HCT116 (cell line): ENCODE results near the gene EPB41L5.

Experiments
- ATF3 ChIP-seq: IDR thresholded peaks from 2 replicates; pipeline ENCODE4 v1.6.1; 2012
- CEBPB ChIP-seq: IDR thresholded peaks from 2 replicates; pipeline ENCODE4 v1.6.1; 2012; ENCODE audit warnings: low read depth
- CTCF ChIP-seq, 3 experiments: fragments of 200-600 bp in 1 of 3; sonication (generic) in 1 of 3; IDR thresholded peaks in 2 of 3; conservative IDR thresholded peaks in 1 of 3; 2 replicates each; pipeline ENCODE4 v1.5.1; 2012 to 2017; ENCODE audit warnings: low read depth in 2 of 3, low read length in 2 of 3, antibody characterized with exemption in 1 of 3, borderline replicate concordance in 1 of 3, control low read depth in 1 of 3, mild to moderate bottlenecking in 1 of 3, mixed read lengths in 1 of 3, mixed run types in 1 of 3, moderate library complexity in 1 of 3; ENCODE audit not compliant: insufficient read depth in 1 of 3
- EGR1 ChIP-seq: IDR thresholded peaks from 2 replicates; pipeline ENCODE4 v1.6.1; 2012; ENCODE audit warnings: low read depth
- EZH2 ChIP-seq: fragments of 200-600 bp; sonication (generic); IDR thresholded peaks from 2 replicates; pipeline ENCODE4 v1.6.1; 2017; ENCODE audit warnings: antibody characterized with exemption, mixed run types
- EZH2phosphoT487 ChIP-seq: fragments of 200-600 bp; IDR thresholded peaks from 2 replicates; pipeline ENCODE4 v1.6.1; 2018; ENCODE audit warnings: antibody characterized with exemption, borderline replicate concordance
- FOSL1 ChIP-seq: IDR thresholded peaks from 2 replicates; pipeline ENCODE4 v1.6.1; 2012; ENCODE audit warnings: low read depth
- POLR2A ChIP-seq: IDR thresholded peaks from 2 replicates; pipeline ENCODE4 v1.7.0; 2011; ENCODE audit warnings: borderline replicate concordance; ENCODE audit not compliant: insufficient read depth, insufficient read length; ENCODE audit errors: extremely low read depth
- SIN3A ChIP-seq: IDR thresholded peaks from 2 replicates; pipeline ENCODE4 v1.6.1; 2012; ENCODE audit warnings: low read depth
- SRF ChIP-seq: IDR thresholded peaks from 2 replicates; pipeline ENCODE4 v1.6.1; 2012; ENCODE audit warnings: low read depth
- TCF7L2 ChIP-seq: IDR thresholded peaks from 2 replicates; pipeline ENCODE4 v1.7.0; 2011; ENCODE audit warnings: borderline replicate concordance, inconsistent platforms; ENCODE audit not compliant: insufficient read depth, insufficient read length; ENCODE audit errors: extremely low read depth
- TF ChIP-seq, protein P1 (sequence below): IDR thresholded peaks from 2 replicates; pipeline ENCODE4 v1.6.1; 2012
- TF ChIP-seq, protein P2 (sequence below): IDR thresholded peaks from 2 replicates; pipeline ENCODE4 v1.6.1; 2011; ENCODE audit warnings: mild to moderate bottlenecking, low read length, moderate library complexity; ENCODE audit not compliant: insufficient replicate concordance; ENCODE audit errors: extremely low read depth

- no peak for TF ChIP-seq CTCF (IDR thresholded peaks at IDR 0.05 in 2 of 3, conservative IDR thresholded peaks at IDR 0.05 in 1 of 3; ENCODE audit: borderline replicate concordance in 1 of 3, insufficient read depth in 1 of 3, low read depth in 2 of 3, low read length in 2 of 3)
- no peak for TF ChIP-seq POLR2A
- TF ChIP-seq EZH2 = no peak
- TF ChIP-seq FOSL1 = no peak
- TF ChIP-seq SRF = no peak
- TF ChIP-seq ATF3 = no peak
- TF ChIP-seq, protein P1, sequence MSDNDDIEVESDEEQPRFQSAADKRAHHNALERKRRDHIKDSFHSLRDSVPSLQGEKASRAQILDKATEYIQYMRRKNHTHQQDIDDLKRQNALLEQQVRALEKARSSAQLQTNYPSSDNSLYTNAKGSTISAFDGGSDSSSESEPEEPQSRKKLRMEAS = no peak
- no peak for TF ChIP-seq EZH2phosphoT487
- TF ChIP-seq SIN3A = no peak
- no peak for TF ChIP-seq TCF7L2
- no peak for TF ChIP-seq CEBPB
- TF ChIP-seq EGR1 = no peak
- TF ChIP-seq, protein P2, sequence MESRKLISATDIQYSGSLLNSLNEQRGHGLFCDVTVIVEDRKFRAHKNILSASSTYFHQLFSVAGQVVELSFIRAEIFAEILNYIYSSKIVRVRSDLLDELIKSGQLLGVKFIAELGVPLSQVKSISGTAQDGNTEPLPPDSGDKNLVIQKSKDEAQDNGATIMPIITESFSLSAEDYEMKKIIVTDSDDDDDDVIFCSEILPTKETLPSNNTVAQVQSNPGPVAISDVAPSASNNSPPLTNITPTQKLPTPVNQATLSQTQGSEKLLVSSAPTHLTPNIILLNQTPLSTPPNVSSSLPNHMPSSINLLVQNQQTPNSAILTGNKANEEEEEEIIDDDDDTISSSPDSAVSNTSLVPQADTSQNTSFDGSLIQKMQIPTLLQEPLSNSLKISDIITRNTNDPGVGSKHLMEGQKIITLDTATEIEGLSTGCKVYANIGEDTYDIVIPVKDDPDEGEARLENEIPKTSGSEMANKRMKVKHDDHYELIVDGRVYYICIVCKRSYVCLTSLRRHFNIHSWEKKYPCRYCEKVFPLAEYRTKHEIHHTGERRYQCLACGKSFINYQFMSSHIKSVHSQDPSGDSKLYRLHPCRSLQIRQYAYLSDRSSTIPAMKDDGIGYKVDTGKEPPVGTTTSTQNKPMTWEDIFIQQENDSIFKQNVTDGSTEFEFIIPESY = no peak
Observed at GRCh38 chr2:120104772-120105171, 91.9 kb downstream of the EPB41L5 start.
